Endometrial microvascular endothelial cells (primary cell): ENCODE data around the gene BCAT1. TPM values are rescaled to one million over a fixed set of nuclear protein-coding genes. Genes with fewer than 3 reads are reported as not detected.

Source experiments
- in situ Hi-C: cut with HindIII; loops from 2 replicates; pipeline ENCODE4 v1.10.0; 2017; ENCODE audit warnings: low sequenced_read_pairs, low pct_unique_long_range_greater_than_20kb; ENCODE audit errors: inconsistent ontology term
- total RNA-seq: library from RNA; depleted of rRNA; stranded (reverse); fragments of >200 nt; gene quantifications from one replicate; pipeline ENCODE4 v1.2.3, GENCODE V29; 2015; ENCODE audit errors: inconsistent ontology term

BCAT1 gene, protein sequence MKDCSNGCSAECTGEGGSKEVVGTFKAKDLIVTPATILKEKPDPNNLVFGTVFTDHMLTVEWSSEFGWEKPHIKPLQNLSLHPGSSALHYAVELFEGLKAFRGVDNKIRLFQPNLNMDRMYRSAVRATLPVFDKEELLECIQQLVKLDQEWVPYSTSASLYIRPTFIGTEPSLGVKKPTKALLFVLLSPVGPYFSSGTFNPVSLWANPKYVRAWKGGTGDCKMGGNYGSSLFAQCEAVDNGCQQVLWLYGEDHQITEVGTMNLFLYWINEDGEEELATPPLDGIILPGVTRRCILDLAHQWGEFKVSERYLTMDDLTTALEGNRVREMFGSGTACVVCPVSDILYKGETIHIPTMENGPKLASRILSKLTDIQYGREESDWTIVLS
- total RNA-seq: 117 TPM

DNA sequence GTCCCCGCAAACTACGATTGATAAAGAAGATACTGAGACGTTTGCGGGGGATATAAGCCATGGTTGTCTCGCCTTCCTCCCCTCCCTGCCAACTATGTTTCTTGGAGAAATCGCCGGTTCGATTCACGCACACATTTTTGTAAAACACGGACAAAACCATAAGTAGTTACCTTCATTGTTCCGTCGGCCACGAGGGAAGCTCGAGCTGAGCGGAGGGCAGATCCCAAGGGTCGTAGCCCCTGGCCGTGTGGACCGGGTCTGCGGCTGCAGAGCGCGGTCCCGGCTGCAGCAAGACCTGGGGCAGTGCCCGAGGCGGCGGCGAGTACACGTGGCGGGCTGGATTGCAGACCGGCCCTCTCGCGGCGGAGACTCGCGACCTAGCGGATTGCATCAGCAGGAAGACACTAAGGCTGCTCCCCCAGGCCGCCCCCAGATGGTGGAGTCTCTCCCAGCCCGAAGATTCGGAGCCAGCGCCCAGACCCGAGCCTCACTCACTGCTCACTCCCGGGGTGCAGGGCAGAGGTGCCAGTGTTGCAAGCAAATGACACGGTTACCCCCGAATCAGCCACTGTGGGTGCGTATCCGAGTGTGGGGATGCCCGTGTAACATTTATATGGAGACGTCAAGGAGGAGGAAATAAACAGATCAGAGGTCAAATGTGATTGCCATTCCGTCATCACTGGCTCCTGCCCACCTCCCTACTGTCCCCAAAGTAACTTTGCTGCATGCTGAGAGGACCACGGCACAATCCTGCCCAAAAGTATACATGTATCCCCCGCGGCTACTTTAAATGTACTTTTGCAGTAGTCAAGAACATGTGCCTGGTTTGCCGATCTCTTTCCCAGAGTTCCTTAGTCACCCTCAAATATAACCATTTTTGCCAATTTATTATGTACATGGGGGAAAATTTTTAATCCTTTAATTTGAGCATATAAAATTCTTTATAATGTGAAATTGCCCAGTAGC is at the start of gene BCAT1:
BCAT1 (minus strand) TSS at position 345 of the 966 bp plus-strand sequence; CDS start at position 176, 169 bp downstream.
- in situ Hi-C loops: no loop called here

DNA sequence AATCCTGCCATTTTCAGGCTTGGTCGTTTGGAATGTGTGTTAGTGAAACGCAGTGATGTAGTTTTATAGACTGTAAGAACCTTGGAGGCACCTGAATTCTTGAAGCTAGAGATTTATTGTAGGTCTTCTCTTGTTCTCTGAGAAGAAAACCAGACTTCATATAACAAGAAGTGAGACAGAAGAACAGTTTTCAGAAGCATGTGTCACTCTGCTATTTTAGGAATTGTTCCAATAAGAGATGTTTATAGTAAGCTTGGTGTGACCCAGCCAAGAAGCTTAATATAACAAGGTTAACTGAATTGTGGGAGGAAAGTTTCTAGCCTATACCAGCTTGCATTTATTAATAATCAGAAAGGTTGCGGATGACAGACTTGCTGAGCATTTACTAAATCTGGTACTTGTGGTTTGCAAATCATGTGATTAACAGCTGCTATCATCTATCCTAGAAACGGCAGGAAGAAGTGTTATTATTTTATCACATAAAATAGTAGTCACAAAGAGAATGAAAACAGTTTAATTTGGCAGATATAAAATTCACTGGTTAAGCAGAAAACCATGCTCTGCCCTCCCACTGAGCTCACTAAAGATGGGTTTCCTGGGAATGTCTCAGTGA is 49.2 kb upstream of the BCAT1 start:
- in situ Hi-C loops: no loop called here

DNA sequence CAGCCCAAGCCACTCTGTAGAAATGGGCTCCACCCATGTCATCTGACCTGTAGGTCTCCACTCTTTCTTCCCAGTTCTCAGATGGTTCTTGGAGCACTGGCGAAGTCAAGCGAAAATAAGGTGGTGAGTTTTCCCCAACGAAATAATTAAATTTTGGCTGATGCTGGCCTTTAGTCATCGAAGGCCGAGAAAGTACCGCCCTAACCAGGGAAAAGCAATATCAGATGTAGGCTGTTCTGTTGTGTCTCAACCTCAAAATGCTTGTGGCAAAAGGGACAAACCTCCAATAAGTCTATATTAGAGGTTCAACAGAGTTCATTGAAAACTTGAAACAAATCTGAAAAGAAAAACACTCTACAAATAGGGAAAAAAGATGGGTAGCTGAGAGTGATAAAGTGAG is 48.6 kb upstream of the BCAT1 start:
- in situ Hi-C loops: no loop called here

DNA sequence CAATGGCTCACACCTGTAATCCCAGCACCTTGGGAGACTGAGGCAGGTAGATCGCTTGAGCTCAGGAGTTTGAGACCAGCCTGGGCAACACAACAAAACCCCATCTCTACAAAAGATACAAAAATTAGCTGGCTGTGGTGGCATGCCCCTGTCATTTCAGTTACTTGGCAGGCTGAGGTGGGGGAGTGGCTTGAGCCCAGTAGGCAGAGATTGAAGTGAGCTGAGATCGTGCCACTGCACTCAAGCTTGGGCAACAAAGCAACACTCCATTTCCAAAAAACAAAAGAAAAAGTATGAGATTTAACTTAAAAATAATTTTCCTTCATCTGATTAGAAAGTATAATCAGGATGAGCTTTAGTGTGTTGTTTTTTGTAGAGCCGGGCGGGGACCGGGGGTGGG is 47.9 kb upstream of the BCAT1 start:
- in situ Hi-C loops: no loop called here

DNA sequence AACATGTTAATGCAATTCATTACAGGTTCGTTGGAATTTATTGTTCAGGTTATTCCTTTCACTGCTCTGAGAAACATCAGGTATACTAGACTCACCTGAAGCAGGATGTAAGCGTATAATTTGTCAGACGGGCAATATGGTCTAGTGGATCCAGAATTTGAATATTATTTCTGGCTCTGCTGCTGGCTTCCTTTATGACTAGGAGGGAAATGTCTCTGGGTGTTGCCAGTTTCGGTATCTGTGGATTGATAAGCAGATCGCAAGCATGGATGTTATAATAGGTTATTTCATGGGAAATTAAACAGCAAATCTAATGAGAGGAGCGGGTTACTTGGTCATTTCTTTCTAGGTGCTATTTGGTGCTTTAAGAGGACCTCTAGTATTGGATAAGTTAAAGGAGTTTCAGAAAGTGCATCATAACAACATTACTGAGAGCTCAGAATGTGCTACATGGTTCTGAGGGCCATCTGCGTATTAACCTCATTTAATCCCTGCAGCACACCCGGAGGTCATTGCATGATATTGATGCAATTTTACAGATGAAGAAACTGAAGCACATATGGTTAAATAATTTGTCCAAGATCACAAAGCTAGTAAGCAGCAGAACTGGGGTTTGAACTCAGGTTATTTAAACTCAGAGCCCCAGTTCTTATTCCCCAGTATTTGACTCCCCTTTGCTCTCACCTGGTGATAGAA is 47.3 kb upstream of the BCAT1 start:
- in situ Hi-C loops: no loop called here

DNA sequence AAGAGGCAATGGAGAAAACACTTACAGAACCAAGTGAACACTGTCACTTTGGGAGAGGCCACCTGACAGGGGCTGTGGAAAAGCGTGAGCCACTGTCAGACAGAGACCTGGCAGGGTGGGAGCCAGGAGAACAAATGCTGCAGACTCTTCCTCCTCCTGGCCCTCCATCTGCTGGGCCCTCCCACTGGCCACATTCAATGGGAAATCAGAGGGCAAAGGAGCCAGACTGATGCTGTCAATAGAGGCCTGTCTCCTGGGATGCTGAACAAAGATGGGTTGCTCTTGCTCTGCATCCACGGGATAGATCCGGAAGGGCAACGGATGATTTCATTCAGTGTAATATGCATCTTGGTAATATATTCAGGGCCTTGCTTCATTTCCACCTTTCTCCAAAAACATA is 44.9 kb upstream of the BCAT1 start:
- in situ Hi-C loops: no loop called here

DNA sequence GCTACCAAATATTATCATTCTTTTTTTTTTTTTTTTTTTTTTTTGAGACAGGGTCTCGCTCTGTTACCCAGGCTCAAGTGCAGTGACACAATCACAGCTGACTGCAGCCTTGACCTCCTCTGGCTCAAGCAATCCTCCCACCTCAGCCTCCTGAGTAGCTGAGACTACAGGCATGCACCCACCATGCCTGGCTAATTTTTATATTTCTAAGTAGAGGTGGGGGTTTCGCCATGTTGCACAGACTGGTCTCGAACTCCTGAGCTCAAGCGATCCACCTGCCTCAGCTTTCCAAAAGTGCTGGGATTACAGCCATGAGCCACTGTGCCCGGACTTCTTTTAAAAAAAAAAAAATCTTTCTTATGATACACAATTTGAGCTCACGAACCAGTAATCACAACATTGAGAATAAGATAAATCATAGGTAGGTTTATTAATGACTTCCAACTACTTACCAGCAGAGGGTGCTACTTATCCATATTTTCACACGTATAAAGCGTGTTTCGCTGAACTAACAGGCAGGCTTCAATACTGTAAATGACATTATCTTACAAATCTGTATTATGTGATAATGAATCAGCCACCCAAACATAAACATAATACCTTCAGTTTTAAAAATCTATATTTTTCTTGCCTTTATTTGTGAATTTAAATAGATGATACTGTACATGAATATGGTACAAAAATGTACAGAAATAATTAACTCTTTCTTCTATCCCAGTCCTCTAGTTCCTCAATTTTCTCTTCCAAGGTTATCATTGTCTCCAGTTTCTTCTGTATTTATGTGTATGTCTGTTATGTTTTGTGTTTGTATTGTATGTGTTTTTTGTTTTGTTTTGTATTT is 42.5 kb upstream of the BCAT1 start:
- in situ Hi-C loops: no loop called here

DNA sequence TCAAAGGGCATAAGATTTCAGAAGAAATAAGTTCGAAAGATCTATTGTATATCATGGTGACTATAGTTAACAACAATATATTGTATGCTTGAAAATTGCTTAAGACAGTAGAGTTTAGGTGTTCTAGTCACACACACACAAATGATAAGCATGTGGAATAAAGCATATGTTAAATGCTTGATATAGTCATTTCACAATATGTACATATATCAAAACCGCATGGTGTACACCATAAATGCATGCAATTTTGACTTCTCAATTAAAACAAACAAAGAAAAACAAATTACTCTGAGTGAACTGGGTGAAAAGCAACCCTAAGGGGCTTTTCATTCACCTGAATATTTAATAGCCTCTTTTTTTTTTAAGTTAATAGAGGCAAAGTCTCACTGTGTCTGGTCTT is 40.3 kb upstream of the BCAT1 start:
- in situ Hi-C loops: no loop called here

DNA sequence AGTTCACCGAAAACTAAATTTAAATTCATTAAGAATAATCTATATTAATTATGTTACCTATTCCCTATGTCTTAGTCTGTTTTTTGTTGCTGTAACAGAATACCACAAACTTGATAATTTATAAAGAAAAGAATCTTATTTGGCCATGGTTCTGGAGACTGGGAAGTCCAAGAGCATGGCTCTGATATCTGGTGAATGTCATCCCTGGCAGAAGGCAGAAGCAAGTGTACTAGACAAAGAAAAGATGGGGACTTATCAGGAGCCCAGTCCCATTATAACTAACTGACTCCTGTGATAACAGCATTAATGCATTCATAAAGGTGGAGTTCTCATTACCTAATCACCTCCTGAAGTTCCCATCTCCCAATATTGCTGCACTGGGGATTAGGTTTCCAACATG is 33.3 kb upstream of the BCAT1 start:
- in situ Hi-C loops: no loop called here

DNA sequence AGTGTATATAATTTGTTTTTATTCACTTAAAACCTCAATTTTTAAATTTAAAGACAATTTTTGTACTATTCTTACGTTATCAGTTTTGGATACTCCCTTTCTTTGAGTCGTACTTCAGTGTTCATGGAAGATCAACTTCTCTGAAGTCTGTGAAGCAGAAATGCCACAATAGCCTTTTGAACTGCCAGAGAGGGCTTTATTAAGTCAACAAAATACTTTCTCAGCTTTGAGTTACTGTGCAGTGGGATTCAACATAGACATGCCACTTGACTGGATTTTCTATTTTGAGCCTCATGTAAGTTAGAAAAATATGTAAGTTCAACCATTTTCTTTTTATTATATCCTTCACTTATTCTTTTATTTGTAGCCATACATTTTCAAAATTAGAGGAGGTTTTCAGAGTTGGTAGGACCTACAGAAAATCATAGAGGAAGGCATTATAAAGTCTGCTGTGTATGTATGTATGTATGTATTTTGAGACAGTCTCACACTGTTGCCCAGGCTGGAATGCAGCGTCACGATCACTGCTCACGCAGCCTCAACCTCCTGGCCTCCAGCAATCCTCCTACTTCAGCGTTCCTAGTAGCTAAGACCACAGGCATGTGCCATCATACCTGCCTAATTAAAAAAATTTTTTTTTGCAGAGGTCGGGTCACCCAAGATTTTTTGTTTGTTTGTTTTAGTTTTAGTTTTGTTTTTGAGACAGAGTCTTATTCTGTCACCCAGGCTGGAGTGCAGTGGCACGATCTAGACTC is 31.3 kb upstream of the BCAT1 start:
- in situ Hi-C loops: no loop called here

DNA sequence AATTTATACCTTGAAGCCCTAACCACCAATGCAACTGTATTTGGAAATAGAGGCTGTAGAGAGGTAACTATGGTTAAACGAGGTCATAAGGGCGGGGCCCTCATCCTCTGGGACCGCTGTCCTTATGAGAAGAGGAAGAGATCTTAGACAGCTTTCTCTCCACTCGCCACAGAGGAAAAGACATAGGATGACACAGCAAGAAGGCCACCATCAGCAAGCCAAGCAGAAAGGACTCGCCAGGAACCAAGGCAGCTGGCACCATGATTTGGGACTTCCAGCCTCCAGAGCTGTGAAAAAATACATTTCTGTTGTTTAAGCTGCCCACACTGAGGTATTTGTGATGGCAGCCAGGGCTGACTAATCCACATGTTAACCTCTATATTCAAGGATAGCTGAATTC is 30.4 kb upstream of the BCAT1 start:
- in situ Hi-C loops: no loop called here

DNA sequence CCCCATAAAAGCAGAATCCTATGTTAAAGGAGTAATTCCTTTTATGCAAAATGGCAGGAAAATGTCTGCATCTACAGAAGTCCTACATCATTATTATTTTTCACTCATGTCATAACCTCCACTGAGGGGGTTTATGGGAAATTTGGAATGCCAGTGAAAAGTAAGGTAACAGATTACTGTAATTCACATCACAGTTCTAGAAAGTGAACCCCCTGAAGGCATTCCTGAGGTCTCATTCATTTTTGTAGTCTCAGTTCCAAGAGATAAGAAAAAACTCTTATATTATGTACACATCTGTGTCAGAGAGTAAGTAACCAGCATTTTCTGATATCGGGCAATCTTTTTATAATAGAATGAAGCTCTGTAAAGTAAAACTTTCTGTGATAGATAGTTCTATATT is 28.8 kb upstream of the BCAT1 start:
- in situ Hi-C loops: no loop called here

DNA sequence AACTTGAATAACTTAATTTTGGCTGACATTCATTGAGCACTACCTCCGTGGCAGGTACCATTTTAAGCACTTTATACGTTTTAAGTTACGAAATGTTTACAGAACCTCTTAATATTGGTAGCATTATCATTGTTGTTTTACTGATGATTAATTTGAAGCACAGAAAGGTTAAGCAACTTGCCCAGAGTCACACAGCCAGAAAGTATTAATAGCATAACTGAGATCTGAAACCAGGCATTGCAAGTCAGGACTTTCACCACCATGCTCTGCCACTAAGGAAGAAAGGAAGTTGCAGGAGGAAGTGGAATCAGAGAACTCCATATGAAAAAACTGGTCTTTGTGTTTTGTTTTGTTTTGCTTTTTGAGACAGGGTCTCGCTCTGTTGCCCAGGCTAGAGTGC is 28.2 kb upstream of the BCAT1 start:
- in situ Hi-C loops: no loop called here

DNA sequence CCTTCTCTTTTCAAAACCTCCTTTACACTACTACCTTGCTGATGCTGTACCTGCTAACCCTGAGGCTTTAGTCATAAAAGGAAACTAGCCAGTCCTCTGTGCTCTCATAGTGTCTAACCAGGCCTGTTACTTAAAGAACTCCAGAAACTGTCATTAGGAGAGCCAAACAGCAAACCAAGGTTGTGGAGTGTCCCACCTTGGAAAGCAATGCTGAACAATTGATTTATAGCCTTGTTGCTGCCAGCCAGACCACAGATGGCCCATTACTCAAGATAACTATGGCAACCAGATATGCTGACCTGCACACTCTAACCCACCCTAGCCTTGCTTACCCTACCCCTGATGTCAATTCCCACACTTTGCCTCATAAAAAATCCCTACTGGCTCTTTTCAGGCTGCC is 26.5 kb upstream of the BCAT1 start:
- in situ Hi-C loops: no loop called here

DNA sequence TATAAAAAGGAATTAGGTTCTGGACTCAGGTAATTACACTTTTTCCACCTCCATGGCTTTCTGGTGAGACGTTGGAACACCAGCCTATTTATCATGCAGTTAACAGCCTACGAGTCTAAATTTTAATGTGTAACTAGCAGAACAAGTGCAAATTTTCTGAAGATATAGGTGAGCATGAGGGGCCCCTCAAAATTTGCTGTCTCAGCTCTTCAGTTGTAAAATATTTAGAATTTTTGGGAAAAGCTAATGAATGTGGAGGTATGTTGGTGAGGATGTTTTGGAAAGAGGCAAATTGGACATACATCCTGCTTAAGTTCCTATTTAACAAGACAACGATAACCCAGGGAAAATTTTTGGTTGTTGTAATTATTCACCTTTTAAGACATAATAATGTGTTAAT is 25.3 kb upstream of the BCAT1 start:
- in situ Hi-C loops: no loop called here

DNA sequence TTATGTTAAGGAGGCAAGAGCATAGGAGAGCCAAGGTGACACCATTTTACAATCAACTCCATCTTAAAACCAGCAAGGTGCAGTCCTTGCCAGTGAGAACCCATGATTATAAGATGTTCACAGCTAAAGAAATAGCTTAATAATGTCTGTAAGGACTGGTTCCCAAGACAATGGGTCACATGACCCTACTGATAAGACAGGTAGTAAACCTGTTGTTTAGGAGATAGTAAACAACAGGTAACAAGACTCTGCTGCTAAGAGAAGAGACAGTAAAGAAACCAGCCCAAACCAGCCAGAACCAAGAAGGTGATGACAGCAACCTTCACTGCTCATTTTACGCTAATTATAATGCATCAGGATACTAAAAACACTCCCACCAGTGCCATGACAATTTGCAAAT is 23.2 kb upstream of the BCAT1 start:
- in situ Hi-C loops: no loop called here

DNA sequence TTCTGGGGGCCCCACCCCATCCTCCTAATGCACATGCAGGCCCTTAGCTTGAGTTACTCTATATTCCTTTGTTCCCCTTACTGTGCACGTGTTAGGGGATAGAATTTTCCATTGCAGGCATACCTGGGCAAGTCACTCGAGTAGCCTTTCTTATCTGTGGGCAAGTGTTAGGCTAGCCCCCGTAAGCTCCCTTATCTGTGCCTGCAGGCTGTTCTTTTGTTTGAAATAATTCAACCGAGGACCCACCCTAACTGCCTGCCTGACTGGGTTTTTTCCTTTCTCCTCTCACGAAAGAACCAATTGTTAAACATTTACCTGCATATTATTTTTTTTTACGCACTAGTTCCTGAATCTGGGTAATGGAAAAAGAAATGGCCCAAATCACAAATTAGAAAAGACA is 21.3 kb upstream of the BCAT1 start:
- in situ Hi-C loops: no loop called here
